NCI-H2107 treated with DMSO at 0.1 percent for 48 hours (cell line): Measurements from ENCODE around the gene MUSK.

Source experiments
- DNase-seq: peaks from one replicate; lab custom pipeline; 2025; ENCODE audit not compliant: unreplicated experiment; lab: John Stamatoyannopoulos, UW

MUSK gene

DNA sequence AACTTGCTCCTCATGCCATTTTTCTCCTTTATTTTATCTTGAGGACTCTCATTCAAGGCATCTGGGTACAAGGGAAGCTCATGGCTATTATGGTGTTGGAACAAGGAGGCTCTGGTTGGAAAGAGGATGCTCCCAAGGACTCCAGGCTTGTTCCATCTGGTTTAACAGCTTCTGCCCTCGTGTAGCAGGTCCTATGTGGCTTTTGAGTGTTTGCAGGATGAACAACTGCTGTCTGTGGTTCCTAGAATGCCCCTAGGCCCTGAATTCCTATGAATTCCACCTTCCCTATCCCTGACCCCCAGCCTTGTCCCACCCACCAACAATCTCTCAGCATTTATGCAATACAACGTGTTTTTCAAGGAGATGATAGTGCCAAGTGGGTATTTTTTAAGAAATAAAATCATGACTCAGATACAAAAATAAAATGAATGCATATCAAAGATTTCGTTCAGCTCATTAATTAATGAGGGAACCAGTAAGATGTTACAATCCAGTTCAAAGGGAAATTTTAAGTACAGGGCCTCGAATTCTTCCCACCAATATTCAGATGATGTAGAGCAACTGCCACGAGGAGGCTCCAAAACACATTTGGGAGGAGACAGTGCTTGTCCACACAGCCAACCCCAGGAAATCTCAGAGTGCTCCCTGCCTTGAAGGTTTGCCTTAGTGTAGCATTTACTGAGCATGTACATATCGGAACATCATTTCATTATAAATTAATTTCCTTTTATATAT lies 182.0 kb downstream of the MUSK start:
- no peak for DNase-seq
